Fibroblast of skin of scalp (primary cell): ENCODE measurements around the gene CYTH4.

Source experiments
- DNase-seq: peaks from one replicate; pipeline ENCODE4 v3.0.0-alpha.2; 2013

Gene CYTH4

GRCh38 chr22:37330200-37331033 lies 48.1 kb downstream of the CYTH4 start:
- peak; percentile 77 for DNase-seq

- DNase-seq, result peak; percentile 28
Measured at GRCh38 chr22:37331034-37331428, 48.7 kb downstream of the CYTH4 start.

GRCh38 chr22:37331856-37332536 lies 49.7 kb downstream of the CYTH4 start:
- DNase-seq, result no peak

GRCh38 chr22:37333724-37334460 lies 51.6 kb downstream of the CYTH4 start:
- DNase-seq, result no peak

GRCh38 chr22:37334461-37334858 lies 52.2 kb downstream of the CYTH4 start:
- DNase-seq, result no peak

- peak; percentile 13 for DNase-seq
Measured at GRCh38 chr22:37334859-37335805, 52.8 kb downstream of the CYTH4 start.

- no peak for DNase-seq
Measured at GRCh38 chr22:37335806-37336199, 53.5 kb downstream of the CYTH4 start.

GRCh38 chr22:37336579-37336978 lies 54.3 kb downstream of the CYTH4 start:
- no peak for DNase-seq

- no peak for DNase-seq
Measured at GRCh38 chr22:37337204-37337943, 55.1 kb downstream of the CYTH4 start.

- no peak for DNase-seq
Measured at GRCh38 chr22:37338539-37339246, 56.4 kb downstream of the CYTH4 start.

- no peak for DNase-seq
Measured at GRCh38 chr22:37340331-37341262, 58.3 kb downstream of the CYTH4 start.

GRCh38 chr22:37342065-37342464 lies 59.8 kb downstream of the CYTH4 start:
- no peak for DNase-seq

GRCh38 chr22:37343348-37343747 lies 61.0 kb downstream of the CYTH4 start:
- no peak for DNase-seq

GRCh38 chr22:37343863-37344734 lies 61.8 kb downstream of the CYTH4 start:
- DNase-seq, result no peak

- DNase-seq, result no peak
Measured at GRCh38 chr22:37344735-37345449, 62.6 kb downstream of the CYTH4 start.

- peak; percentile 83 for DNase-seq
Measured at GRCh38 chr22:37345863-37346504, 63.7 kb downstream of the CYTH4 start.

- no peak for DNase-seq
Measured at GRCh38 chr22:37346505-37346895, 64.2 kb downstream of the CYTH4 start.
